Hematopoietic multipotent progenitor cell treated with erythropoietin and hydrocortisone succinate and interleukin-3 and kit ligand, for 6 days (in vitro differentiated cells): ENCODE measurements around the gene SSBP2.

Experiments
- DNase-seq: peaks from one replicate; pipeline ENCODE4 v3.0.0-alpha.2; 2015

The SSBP2 gene

DNA sequence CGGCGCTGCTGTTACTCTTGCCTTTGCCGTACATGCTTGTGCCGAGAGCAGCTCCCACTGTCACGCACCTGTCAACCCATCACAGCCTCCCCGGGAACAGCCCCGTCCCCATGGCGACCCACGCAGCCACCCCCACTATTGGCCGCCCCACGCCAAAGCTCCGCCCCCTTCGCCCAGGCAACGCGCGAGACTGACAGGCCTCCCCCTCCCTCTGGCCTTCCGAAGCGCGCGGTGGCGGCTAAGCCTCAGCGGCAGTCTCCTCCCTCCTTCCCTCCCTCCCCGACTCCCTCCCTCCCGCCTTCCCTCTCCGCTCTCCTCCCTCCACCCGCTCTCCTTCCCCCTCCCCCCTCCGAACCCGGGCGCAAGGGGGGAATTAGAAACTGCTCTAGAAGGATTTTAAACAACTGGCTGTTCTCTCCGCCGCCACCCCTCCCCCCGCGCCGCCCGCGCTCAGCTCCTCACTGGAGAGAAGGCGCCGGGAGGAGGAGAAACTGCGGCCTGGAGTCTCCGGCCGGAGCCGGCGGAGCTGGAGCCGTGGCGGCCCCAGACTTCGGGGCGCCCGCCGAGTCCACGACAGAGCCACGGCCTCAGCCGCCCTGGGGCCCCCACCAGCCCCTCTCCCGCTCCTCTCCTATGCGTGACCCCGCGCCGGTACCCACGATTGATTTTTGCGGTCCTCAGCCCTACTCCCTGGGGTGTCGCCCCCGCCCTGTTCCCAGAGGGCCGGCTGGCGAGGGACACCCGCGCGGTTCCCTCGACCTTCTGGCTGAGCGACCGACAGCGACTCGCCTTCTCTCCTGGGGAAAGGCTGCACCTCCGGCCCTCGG lies at the start of gene SSBP2:
Gene SSBP2 (minus strand): TSS at position 89 of the 827 bp plus-strand sequence. CDS start 55 bp downstream, at position 34.
- peak; percentile 99 for DNase-seq

DNA sequence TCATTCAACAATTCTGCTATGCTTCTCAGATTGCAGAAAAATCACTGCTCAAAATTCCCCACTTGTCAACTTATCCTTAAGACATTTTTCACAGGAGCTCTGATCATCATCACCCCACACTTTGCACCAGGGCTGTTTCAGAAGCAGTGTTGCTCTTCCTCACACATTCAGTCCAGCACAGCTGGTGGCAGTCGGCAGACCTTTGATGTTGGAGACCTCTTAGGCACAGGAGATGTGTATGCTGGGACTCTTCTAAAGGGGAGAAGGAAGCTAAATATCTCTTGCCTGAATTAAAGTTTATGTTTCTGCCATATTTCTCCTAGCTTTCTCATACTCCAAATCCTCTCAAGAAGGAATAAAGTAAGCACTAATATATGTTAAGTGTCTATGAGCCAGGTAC lies 44.8 kb upstream of the SSBP2 start:
- DNase-seq: no peak

DNA sequence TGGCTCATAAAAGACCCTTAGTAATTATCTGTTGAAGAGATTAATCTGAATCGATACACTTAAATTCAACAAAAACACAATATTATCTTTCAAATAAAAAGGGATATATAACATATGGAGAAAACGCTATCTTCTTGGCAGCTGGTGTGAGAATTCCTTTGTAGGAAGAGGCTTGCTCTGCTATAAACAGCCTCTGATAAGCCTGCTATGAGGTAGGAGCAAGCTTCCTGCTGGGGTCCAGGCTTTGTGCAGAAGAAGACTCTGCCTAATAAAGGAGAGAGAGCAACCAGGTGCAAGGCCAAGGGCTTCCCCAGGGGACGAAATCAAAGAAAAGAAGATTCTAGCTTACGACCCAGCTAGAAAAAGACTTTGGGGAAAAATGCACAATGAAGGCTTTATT lies 43.3 kb upstream of the SSBP2 start:
- DNase-seq: no peak

DNA sequence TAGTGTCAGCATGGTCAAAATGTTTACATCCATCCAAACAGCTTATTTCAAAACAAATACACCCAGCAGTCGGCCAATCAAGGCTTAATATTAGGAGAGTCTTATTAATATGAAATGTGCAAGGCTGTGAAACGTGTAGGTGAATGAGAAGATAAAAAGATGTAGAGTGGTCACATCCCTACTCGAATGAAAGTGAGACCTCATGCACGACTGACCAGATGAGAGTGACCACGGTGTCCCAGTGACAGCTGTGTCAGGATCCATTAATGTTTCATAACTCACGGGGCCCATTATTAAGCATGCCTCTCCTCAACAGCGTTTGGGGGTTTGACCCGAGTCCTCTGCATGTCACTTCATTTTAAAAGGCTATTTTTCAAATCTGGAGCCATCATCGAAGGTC lies 39.4 kb upstream of the SSBP2 start:
- no peak for DNase-seq

DNA sequence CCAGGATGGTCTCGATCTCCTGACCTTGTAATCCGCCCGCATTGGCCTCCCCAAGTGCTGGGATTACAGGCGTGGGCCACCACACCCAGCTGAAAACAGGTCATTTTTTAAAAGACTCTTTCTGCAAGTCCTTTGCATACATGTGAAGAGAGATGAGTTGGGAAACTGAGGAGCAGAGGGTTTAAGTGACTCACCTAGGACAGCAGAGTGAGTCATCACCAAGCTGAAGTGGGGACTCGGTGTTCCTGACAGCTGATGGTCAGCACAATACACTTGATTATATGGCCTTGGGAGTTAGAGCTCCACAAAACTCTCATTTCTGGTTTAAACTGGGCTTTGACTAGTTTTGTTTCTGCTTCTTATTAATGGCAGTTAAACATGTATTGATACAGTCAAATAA lies 38.1 kb upstream of the SSBP2 start:
- no peak for DNase-seq

DNA sequence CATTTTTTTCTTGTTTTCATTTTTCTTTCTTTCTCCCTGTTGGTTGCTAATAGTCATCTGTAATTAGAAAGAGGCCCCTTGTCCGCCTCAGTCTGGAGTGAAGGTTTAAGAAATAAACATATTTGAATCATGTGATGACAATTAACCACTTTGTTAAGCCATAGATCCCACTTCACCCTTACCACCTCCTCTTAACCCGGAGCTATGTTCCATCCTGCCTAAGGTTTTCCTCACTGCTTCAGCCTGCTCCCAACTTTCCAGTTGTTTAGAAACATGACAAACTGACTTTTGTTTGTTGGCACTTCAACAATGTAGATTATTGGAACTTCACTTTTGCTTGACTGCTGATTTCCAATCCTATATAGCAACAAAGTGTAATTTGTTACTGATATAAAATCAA lies 37.4 kb upstream of the SSBP2 start:
- DNase-seq: no peak

DNA sequence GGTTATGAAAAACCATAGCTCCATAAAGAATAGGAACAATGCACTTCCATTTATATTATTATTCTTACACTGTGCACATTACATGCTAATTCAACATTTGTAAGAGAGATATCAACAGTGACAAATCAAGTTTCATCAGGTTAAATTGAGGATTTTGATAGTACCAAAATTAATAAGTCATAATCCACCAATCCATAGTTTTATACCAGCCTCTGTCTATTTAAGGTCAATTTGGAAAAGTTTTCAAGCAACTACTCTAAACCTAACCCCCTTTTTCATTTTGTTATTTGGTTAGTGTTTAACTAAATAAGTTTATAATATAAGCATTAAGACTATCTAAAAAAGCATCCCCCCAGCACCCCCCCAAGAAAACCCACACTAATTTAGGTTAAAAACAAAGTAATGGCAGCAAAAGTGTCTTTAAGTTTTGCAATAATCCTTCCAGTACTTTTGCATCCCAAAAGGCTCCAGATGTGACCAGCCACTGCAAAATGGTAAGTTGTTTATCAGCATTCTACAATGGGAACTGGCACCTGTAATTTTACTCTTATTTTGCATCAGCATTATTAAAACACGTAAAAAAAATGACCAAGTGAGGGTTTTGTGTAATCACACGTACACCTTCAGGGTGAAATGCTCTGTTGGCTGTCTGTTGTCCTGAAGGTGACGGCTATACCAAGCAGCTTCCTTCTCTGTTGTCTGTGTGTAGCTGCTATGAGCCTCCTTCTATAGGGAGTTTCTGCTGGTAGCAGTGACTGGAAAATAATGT lies 36.8 kb upstream of the SSBP2 start:
- peak; percentile 64 for DNase-seq

DNA sequence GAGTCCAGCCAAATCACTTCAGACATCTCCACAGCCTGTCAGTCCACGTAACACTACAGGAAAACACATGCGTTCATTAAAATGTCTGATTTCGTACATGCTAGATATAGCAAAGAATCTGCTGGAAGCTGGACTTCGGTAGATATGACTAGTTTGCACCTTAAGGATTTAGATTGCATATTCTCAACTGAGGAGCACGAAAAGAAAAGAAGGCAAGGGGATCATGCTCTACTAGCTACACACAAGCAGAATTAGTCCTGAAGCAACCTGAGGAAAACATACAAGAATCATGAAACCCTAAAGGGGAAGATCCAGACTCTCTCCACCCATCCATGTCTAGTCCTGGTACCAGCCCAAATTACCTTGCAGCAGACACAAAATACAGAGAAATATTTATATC lies 36.1 kb upstream of the SSBP2 start:
- DNase-seq: no peak

DNA sequence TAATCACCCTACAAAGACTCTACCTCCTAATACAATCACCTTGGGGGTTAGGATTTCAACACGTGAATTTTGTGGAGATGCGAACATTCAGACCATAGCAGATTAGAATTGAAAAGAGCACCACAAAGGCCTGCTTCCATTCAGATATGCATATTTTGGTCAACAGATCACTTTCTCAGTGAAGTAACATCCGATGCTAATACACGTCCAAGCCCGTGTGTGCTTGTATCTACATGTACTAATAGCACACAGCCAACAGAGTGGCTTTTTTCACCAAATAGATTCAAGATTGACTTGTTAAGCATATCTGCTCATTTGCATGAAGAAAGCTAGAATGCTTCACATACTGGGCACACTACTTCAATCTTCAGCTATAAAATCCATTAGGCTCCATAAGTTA lies 35.6 kb upstream of the SSBP2 start:
- DNase-seq: no peak

DNA sequence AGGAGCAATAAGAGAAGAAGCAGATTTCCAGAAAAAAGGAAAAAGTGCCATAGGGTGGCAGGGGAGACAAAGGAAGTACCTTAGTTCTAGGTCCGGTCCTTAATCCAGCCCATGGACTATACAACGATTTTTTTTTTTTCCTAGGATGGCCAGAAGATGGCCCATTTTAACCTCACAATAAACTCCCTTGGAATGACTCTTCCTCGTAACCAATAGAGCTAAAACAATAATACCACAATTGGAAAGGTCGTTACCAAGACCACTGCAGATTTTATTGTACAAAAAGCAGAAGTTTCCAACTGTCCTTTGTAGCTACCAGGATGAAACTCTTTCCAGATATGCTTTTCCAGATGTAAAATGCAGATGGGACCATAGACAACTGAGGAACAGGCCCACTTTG lies 34.4 kb upstream of the SSBP2 start:
- DNase-seq: peak; percentile 19

DNA sequence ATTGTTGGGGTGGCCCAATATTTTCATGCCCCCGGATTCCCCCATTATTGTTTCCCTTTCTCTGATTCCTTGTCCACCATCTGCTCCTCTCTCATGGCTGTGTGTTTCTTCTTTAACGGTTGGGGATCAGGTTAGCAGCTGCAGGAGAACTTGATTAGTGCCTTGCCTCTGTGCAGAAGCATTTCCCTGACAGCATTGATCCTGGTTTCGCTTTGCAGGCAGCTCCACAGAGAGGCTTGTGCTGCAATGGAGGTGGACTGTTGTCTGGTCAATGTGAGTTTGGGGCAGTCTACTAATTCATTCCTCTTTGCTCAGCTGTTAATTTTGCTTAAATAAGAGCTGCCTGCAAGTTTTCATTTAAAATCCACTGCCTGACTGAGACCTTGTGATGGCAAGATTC lies 32.5 kb upstream of the SSBP2 start:
- no peak for DNase-seq

DNA sequence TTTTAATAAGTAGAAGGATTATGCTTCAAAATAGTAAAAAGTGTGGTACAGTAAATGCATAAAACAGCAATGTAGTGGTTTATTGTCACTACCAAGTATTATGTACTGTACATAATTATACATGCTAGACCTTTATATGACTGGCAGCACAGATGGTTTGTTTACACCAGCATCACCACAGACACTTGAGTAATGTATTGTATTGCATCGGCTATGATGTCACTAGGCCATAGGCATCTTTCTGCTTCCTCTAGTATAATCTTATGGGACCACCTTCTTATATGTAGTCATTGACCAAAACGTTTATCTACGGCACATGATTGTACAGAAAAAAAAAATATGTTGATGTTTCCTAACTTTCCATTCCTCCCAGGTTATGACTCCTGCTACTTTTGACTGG lies 31.9 kb upstream of the SSBP2 start:
- DNase-seq: peak; percentile 36

DNA sequence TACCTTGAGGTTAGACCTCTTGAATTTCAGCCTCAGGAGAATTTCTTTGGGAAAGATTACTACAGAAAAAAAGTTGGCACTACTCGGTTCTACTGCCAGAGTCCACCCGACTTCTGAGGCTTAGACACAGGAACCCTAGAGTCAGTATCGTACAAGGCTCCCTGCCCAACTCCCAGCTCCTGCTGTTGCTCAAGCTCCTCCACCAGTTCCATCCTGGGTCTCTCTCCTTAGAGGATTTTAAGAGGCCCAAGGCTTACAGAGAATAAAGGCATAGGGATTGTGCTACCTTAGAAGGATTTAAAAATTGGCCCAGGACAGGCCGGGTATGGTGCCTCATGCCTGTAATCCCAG lies 29.0 kb upstream of the SSBP2 start:
- DNase-seq: no peak

DNA sequence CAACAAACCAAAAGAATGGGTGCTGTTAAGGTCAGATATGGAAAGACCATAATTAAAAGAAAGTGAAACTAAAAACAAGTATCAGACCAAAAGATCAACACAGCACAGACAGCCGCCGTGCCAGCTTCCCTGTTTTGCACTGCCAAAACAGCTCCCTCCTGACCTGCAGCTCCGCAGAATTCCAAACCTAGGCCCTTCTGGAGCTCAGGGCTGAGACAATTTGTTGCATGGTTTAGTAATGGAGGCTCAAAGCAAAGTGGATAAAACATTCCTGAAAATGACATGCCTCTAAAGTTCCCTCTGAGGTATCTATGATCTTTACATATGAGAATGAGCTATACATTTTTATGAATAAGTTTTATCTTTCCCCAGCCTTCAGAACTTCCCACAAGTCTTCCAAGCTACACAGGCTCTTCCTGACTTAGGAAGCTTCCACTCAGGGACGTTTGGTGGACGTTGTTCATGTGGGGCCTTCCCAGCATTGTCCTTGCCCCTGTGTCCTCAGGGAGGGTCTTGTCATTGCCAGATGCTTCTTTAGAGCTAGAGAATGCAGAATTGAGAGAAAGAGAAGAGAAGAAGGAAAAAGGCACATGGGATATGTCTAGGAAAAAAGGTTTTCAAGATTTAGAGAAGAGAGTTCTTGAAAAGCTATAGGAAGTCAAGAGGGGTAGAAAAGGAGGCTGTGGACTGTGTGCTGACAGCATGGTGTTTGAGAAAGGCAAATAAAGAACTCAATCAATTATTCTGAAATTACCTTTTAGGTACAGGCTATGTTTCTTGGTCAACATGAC lies 28.4 kb upstream of the SSBP2 start:
- peak; percentile 87 for DNase-seq

DNA sequence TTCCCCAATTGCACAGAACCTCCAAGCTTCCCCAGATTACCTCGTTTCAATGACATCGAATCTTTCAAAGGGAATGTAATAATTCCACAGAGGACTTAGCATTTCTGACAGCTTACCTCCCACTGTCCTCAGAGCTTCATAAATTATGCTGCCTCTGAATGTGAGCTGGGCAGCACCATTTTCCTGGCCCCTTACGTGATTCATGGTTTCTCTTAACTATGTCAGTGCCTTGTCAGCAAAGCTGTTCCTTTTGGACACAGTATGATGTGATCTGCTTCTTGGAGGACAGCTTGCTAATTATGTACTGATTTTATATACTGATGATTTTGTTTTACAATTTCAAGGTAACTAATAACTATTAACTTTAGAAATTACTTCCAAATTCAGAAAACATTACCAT lies 27.7 kb upstream of the SSBP2 start:
- peak; percentile 50 for DNase-seq

DNA sequence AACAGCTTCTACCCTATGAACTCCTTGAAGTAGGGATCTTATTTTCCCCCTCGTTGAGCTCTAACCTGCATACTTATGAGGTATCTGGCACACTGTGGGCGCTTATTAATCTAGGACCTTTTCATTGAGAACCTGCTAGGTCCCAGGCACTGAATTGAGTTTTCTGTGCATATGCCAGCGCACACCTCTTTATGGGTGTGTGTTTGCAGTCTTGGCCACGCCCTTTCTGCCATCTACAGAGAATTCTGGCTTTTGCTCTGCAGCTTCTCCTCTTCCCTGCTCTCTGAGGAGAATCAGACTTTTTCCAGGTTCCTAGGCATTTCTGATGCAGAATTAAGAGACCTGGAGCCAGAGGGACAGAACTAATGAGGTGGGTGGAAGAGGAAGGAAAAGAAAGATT lies 25.4 kb upstream of the SSBP2 start:
- peak; percentile 25 for DNase-seq

DNA sequence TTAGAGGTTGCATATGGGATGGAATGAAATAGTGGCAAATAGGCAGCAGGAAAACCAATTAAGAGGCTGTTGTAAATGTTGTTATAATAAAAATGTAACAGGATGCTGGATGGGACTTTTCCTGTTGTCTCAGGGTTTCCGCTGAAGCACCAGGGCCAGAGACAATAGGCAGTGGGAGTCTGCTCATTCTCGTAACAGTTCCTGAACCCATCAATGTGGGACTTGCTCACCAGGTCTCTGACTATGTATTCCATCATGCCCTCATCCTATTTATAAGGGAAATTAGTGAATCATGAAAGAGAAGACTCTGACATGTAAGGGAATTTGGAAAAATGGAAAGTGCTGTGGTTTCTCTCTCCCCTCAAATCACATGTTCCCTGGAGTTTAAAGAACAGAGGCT lies 23.5 kb upstream of the SSBP2 start:
- no peak for DNase-seq

DNA sequence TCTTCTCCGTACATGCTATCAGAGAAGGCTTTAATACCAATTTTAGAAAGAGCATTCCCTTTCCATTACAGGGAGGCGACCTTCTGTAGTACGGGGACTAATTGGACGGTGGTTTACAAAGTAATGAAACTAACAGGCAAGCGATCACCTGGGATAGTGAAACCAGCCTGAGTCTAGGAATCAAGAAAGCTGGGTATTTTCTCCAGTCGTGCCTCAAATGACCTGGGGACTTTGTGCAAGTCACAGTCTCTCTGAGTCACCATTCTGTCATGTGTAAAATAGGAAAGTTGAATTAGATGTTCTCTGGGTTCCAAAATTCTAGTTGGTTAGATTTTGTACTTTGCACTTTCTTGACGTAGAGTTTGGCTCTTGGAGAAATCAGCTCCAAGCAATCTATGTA lies 22.7 kb upstream of the SSBP2 start:
- DNase-seq: no peak

DNA sequence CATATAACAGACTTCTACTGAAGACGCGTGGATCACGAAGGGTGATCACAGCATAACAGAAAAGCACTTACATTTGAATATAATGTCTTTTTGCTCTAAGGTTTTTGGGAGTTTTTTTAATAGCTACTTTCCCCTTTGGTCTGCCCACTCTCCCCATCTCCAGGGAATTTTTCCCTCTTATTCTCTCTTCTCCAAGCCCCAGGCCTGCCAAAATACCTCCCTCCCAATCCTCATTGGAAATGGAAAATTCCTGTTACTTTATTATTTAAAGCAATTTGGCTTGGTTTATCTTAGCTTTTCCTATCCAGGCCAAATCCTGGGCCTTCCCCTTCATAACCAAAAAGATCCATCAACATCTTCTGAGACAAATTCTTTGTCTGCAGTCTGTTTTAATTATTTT lies 22.3 kb upstream of the SSBP2 start:
- no peak for DNase-seq

DNA sequence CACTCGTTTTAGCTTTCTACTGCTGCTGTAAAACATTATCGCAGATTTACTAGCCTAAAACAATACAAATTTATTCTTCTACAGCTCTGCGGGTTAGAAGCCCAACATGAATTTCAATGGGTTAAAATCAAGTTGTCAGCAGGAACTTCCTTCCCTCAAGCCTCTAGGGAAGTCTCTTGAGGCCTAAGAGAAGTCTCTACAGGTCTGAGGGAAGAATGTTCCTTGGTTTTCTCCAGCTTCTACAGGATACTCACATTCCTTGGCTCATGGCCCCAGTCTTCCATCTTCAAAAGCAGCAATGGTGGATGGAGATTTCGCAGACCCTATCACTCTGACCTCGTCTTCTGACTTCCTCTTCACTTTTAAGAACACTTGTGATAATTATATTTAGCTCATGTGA lies 21.6 kb upstream of the SSBP2 start:
- no peak for DNase-seq

DNA sequence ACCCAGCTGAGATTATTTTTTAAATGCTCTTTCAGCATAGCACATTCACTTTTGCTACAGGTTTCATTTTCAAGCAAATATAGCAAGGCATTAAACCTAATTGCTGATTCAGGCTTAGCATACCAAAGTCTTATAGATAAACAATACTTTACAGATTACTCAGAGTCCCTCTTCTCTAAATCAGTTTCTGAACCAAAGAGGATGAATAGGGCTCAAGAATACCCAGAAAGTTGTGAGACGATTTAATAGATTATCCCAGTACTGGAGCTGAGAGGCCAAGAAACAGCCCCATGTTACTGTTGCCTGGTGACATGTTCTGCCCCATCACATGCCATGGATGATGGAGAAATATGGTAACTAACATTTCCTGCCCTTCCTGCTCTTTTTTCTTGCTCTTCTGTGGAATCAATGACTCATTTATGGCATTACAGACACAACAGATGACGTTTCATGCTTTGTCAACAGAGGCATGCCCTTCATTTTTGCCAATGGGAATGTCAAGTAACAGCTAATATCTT lies 18.1 kb upstream of the SSBP2 start:
- no peak for DNase-seq

DNA sequence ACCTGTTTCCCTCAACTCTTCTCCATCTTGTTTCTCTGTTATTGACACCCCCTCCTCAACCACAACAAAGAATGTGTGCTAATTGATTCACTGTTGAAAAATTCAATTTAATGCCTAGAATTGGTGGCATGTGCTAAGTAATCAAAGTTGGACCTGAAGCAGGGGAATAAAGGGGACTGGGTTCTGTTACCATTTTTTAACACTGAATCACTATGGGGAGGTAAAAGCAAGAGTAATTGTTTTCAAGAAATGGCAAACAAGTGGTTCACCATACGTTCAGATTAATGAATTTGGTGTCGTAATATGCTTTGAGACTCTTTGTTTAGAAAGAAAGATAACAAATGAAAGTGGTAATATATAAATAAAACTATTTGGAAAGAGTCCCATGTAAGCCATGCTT lies 17.0 kb upstream of the SSBP2 start:
- DNase-seq: no peak

DNA sequence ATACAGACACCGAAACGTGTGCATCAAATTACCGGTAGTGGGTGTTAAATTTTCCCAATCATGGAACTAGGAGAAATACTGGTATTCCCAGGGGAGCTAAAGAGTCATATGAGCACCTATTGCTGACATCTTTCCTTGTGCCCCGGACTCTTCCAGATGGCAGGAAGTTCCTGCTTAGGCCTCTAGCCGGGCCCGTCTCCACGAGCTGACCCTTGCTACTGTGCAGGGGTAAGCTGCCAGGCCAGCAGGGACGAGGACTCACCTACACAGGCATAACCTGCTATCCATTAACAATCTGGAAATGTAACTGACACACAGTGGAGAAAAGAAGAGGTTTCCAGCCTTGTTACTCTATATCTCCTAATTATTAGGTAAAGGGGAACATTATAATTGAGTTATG lies 16.2 kb upstream of the SSBP2 start:
- no peak for DNase-seq

DNA sequence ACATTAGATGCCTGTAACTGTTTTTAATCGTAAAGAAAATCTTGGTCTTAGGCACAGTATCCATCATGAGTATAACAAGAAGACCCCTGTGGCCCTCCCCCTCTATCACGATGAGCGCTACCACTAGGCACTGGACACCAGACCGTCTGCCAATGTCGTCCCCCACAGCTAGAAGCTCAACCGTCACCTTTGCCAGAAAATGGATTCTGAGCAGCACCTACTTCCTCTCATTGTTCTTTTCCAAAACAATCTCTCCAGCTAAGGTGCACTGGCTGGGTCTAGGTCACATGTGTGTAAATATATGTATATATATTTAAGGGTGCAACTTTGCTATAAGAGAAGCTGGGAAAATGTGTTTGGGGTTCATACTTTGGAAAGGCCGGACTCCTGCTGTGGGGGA lies 15.7 kb upstream of the SSBP2 start:
- DNase-seq: no peak
